GM23248 (cell line): ENCODE data around the gene CACNA1C.

ENCODE experiments used
- EZH2 ChIP-seq: fragments of 200-600 bp; sonication (generic); IDR thresholded peaks from 2 replicates; pipeline ENCODE4 v1.6.1; 2018; ENCODE audit warnings: antibody characterized with exemption, mild to moderate bottlenecking; ENCODE audit not compliant: insufficient read depth, poor library complexity, severe bottlenecking
- EZH2phosphoT487 ChIP-seq: fragments of 200-600 bp; sonication (generic); IDR thresholded peaks from 2 replicates; pipeline ENCODE4 v1.6.1; 2018; ENCODE audit warnings: antibody characterized with exemption, moderate library complexity, mild to moderate bottlenecking, low read depth; ENCODE audit not compliant: insufficient read depth

GRCh38 chr12:2053691-2054090 is 904 bp downstream of the CACNA1C start:
- TF ChIP-seq EZH2phosphoT487 = no peak
- TF ChIP-seq EZH2 = no peak
